ENCODE results near the gene CCDC146.
"Not testable (repeated sequence)": the region's sequence is repeated elsewhere in the genome, so short reads cannot be mapped to it uniquely, and the experiment has no call there.

DNA sequence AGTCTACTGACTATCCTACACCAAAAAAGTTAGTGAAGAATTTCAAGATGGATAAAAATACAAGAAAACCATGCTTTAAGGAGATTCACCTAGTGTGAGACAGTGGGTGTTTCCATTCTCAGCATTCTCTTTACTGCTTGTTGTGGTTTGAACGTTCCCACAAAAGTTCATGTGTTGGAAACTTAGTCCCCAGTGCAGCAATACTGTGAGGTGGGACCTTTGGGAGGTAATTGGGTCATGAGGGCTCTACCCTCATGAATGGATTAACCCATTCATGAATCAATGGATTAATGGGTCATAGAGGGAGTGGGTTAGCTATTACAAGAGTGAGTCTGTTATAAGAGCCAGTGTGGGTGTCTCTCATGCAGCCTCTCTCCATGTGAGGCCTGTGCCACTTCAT is 21.2 kb upstream of the CCDC146 start:
- TF ChIP-seq EZH2 (IDR thresholded peaks at IDR 0.05) = not testable (repeated sequence)
- TF ChIP-seq, protein P1, sequence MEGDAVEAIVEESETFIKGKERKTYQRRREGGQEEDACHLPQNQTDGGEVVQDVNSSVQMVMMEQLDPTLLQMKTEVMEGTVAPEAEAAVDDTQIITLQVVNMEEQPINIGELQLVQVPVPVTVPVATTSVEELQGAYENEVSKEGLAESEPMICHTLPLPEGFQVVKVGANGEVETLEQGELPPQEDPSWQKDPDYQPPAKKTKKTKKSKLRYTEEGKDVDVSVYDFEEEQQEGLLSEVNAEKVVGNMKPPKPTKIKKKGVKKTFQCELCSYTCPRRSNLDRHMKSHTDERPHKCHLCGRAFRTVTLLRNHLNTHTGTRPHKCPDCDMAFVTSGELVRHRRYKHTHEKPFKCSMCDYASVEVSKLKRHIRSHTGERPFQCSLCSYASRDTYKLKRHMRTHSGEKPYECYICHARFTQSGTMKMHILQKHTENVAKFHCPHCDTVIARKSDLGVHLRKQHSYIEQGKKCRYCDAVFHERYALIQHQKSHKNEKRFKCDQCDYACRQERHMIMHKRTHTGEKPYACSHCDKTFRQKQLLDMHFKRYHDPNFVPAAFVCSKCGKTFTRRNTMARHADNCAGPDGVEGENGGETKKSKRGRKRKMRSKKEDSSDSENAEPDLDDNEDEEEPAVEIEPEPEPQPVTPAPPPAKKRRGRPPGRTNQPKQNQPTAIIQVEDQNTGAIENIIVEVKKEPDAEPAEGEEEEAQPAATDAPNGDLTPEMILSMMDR (IDR thresholded peaks at IDR 0.05) = not testable (repeated sequence)
